ENCODE results near the gene LRP3. TPM values are rescaled to one million over a fixed set of nuclear protein-coding genes. Genes with fewer than 3 reads are reported as not detected.

Gene LRP3
- total and polyA plus RNA-seq, 2 experiments from 2014 or later, result 3.5 to 62.7 TPM

DNA sequence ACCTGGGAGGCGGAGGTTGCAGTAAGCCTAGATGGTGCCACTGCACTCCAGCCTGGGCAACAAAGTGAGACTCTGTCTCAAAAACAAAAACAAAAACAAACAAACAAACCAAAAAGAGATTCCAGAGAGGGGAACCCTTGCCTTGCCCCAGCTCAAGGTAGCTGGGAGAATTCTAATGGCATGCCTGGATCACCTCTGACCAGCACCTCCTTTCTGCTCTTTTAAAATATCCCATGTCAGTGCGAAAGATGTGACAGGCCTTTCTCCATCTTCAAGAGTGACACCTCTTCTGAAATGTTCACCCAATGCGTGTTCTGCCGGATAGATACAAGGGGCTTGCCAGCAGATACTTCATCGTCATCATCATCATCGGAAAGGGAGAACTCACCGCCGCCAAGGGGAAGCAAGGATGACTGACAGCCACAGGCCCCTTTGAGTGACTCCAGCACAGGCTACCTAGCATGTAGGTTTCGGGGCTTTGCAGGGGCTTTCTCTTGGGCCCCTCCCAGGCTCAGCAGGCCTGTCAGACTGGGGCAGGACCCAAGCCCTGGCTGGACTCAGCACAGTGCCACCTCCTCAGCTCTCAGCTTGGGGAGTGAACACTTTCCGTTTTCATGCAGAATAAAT is 18.9 kb upstream of the LRP3 start:
- TF ChIP-seq EZH2 (IDR thresholded peaks at IDR 0.05; ENCODE audit: low read depth, unreplicated experiment) (no peak), ZNF114 (CRISPR knock-in tag; IDR thresholded peaks at IDR 0.05) (no peak), NANOG (IDR thresholded peaks at IDR 0.05; ENCODE audit: borderline replicate concordance) (no peak), ZNF331 (CRISPR knock-in tag; IDR thresholded peaks at IDR 0.05; ENCODE audit: low read depth) (no peak), CREB1 (CRISPR knock-in tag; IDR thresholded peaks at IDR 0.05; ENCODE audit: low read depth) (no peak), POLR2AphosphoS5 (IDR thresholded peaks at IDR 0.05; ENCODE audit: low read depth) (no peak), EZH2phosphoT487 (IDR thresholded peaks at IDR 0.05; ENCODE audit: unreplicated experiment) (no peak), JUNB (IDR thresholded peaks at IDR 0.05; ENCODE audit: unreplicated experiment) (no peak)
- TF ChIP-seq, protein P1, sequence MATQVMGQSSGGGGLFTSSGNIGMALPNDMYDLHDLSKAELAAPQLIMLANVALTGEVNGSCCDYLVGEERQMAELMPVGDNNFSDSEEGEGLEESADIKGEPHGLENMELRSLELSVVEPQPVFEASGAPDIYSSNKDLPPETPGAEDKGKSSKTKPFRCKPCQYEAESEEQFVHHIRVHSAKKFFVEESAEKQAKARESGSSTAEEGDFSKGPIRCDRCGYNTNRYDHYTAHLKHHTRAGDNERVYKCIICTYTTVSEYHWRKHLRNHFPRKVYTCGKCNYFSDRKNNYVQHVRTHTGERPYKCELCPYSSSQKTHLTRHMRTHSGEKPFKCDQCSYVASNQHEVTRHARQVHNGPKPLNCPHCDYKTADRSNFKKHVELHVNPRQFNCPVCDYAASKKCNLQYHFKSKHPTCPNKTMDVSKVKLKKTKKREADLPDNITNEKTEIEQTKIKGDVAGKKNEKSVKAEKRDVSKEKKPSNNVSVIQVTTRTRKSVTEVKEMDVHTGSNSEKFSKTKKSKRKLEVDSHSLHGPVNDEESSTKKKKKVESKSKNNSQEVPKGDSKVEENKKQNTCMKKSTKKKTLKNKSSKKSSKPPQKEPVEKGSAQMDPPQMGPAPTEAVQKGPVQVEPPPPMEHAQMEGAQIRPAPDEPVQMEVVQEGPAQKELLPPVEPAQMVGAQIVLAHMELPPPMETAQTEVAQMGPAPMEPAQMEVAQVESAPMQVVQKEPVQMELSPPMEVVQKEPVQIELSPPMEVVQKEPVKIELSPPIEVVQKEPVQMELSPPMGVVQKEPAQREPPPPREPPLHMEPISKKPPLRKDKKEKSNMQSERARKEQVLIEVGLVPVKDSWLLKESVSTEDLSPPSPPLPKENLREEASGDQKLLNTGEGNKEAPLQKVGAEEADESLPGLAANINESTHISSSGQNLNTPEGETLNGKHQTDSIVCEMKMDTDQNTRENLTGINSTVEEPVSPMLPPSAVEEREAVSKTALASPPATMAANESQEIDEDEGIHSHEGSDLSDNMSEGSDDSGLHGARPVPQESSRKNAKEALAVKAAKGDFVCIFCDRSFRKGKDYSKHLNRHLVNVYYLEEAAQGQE (IDR thresholded peaks at IDR 0.05; ENCODE audit: unreplicated experiment), result no peak
- TF ChIP-seq, protein P2, sequence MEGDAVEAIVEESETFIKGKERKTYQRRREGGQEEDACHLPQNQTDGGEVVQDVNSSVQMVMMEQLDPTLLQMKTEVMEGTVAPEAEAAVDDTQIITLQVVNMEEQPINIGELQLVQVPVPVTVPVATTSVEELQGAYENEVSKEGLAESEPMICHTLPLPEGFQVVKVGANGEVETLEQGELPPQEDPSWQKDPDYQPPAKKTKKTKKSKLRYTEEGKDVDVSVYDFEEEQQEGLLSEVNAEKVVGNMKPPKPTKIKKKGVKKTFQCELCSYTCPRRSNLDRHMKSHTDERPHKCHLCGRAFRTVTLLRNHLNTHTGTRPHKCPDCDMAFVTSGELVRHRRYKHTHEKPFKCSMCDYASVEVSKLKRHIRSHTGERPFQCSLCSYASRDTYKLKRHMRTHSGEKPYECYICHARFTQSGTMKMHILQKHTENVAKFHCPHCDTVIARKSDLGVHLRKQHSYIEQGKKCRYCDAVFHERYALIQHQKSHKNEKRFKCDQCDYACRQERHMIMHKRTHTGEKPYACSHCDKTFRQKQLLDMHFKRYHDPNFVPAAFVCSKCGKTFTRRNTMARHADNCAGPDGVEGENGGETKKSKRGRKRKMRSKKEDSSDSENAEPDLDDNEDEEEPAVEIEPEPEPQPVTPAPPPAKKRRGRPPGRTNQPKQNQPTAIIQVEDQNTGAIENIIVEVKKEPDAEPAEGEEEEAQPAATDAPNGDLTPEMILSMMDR (conservative IDR thresholded peaks at IDR 0.05; ENCODE audit: low read depth in 2 of 2), result no peak
- TF ChIP-seq, protein P3, sequence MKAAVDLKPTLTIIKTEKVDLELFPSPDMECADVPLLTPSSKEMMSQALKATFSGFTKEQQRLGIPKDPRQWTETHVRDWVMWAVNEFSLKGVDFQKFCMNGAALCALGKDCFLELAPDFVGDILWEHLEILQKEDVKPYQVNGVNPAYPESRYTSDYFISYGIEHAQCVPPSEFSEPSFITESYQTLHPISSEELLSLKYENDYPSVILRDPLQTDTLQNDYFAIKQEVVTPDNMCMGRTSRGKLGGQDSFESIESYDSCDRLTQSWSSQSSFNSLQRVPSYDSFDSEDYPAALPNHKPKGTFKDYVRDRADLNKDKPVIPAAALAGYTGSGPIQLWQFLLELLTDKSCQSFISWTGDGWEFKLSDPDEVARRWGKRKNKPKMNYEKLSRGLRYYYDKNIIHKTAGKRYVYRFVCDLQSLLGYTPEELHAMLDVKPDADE (IDR thresholded peaks at IDR 0.05), result no peak
- TF ChIP-seq, protein P4, sequence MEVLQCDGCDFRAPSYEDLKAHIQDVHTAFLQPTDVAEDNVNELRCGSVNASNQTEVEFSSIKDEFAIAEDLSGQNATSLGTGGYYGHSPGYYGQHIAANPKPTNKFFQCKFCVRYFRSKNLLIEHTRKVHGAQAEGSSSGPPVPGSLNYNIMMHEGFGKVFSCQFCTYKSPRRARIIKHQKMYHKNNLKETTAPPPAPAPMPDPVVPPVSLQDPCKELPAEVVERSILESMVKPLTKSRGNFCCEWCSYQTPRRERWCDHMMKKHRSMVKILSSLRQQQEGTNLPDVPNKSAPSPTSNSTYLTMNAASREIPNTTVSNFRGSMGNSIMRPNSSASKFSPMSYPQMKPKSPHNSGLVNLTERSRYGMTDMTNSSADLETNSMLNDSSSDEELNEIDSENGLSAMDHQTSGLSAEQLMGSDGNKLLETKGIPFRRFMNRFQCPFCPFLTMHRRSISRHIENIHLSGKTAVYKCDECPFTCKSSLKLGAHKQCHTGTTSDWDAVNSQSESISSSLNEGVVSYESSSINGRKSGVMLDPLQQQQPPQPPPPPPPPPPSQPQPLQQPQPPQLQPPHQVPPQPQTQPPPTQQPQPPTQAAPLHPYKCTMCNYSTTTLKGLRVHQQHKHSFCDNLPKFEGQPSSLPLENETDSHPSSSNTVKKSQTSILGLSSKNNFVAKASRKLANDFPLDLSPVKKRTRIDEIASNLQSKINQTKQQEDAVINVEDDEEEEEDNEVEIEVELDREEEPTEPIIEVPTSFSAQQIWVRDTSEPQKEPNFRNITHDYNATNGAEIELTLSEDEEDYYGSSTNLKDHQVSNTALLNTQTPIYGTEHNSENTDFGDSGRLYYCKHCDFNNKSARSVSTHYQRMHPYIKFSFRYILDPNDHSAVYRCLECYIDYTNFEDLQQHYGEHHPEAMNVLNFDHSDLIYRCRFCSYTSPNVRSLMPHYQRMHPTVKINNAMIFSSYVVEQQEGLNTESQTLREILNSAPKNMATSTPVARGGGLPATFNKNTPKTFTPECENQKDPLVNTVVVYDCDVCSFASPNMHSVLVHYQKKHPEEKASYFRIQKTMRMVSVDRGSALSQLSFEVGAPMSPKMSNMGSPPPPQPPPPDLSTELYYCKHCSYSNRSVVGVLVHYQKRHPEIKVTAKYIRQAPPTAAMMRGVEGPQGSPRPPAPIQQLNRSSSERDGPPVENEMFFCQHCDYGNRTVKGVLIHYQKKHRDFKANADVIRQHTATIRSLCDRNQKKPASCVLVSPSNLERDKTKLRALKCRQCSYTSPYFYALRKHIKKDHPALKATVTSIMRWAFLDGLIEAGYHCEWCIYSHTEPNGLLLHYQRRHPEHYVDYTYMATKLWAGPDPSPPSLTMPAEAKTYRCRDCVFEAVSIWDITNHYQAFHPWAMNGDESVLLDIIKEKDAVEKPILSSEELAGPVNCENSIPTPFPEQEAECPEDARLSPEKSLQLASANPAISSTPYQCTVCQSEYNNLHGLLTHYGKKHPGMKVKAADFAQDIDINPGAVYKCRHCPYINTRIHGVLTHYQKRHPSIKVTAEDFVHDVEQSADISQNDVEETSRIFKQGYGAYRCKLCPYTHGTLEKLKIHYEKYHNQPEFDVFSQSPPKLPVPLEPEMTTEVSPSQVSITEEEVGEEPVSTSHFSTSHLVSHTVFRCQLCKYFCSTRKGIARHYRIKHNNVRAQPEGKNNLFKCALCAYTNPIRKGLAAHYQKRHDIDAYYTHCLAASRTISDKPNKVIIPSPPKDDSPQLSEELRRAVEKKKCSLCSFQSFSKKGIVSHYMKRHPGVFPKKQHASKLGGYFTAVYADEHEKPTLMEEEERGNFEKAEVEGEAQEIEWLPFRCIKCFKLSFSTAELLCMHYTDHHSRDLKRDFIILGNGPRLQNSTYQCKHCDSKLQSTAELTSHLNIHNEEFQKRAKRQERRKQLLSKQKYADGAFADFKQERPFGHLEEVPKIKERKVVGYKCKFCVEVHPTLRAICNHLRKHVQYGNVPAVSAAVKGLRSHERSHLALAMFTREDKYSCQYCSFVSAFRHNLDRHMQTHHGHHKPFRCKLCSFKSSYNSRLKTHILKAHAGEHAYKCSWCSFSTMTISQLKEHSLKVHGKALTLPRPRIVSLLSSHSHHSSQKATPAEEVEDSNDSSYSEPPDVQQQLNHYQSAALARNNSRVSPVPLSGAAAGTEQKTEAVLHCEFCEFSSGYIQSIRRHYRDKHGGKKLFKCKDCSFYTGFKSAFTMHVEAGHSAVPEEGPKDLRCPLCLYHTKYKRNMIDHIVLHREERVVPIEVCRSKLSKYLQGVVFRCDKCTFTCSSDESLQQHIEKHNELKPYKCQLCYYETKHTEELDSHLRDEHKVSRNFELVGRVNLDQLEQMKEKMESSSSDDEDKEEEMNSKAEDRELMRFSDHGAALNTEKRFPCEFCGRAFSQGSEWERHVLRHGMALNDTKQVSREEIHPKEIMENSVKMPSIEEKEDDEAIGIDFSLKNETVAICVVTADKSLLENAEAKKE (CRISPR knock-in tag; IDR thresholded peaks at IDR 0.05), result no peak
- Histone ChIP-seq H2AFZ (no peak overlapping the region), H4K20me1 (replicated peaks; ENCODE audit: insufficient read depth) (peaks cover 4% of the 10 kb centered on the region; the same call in 1 of the 2 replicates), H3K36me3 (ENCODE audit: insufficient read depth) (no peaks in the 10 kb centered on the region), H3F3A (replicated peaks; ENCODE audit: low read depth) (peaks cover 5% of the 10 kb centered on the region; the same call in 1 of the 2 replicates), H3K4me3 (peak overlapping the region; percentile 87), H3K79me2 (replicated peaks; ENCODE audit: insufficient read depth) (no peaks in the 10 kb centered on the region; the same call in 1 of the 2 replicates), H3K27me3 (ENCODE audit: insufficient read depth) (peaks cover 16% of the 10 kb centered on the region), H3K4me2 (peak overlapping the region; percentile 88), H3K27ac (ENCODE audit: low read depth) (no peak overlapping the region), H3K9me2 (ENCODE audit: insufficient read depth) (no peaks in the 10 kb centered on the region), H3K4me1 (ENCODE audit: insufficient read depth) (peaks cover 8% of the 10 kb centered on the region)
- Mint-ChIP-seq H3K4me3 (peak overlapping the region; percentile 86), H3K9me3 (peaks cover 3% of the 10 kb centered on the region; the same call in 2 of the 3 replicates), H3K4me1 (peaks cover 14% of the 10 kb centered on the region; the same call in 2 of the 3 replicates), H3K36me3 (ENCODE audit: low read depth) (peaks cover 3% of the 10 kb centered on the region; the same call in 1 of the 3 replicates), H3K27me3 (ENCODE audit: insufficient read depth, low read depth, poor library complexity) (peaks cover 19% of the 10 kb centered on the region), H3K27ac (no peak overlapping the region)
- ATAC-seq (no peak), DNase-seq (ENCODE audit: low spot score) (no peak)
